ENCODE results near the gene AGER.

- TF ChIP-seq TARDBP (IDR thresholded peaks at IDR 0.05) (no peak), FOXM1 (IDR thresholded peaks at IDR 0.05; ENCODE audit: borderline replicate concordance) (no peak), FOXA1 (IDR thresholded peaks at IDR 0.05) (no peak), SUZ12 (IDR thresholded peaks at IDR 0.05) (no peak), SP1 (IDR thresholded peaks at IDR 0.05) (no peak)
Observed at GRCh38 chr6:32173051-32173727, 10.9 kb downstream of the AGER start.
